HepG2 (cell line): Measurements from ENCODE around the gene TACC3. TPM values are rescaled to one million over a fixed set of nuclear protein-coding genes. Genes with fewer than 3 reads are reported as not detected.

ENCODE experiments used
- ATAC-seq: fragments of 200-7000 bp; cut with Tn5 transposase; 3 replicates; pipeline ENCODE4 v1.9.1; 2020; ENCODE audit warnings: mild to moderate bottlenecking, moderate library complexity
- BruUV-seq: library from RNA; stranded (reverse); fragments of 400-500 nt; replicated peaks from 2 replicates; lab custom pipeline; 2021; lab: Mats Ljungman, UMichigan
- CTCF ChIA-PET: fragments of 300-600 bp; formaldehyde crosslinking; extraction: SDS; loops from one replicate; lab custom pipeline; 2021; ENCODE audit warnings: low total read pairs, inconsistent platforms, low intra/inter-chr PET ratio; lab: Yijun Ruan, JAX
- POLR2A ChIA-PET: fragments of 350-600 bp; sonication (Branson Sonifier 250); formaldehyde crosslinking; loops from one replicate; lab custom pipeline; 2020; ENCODE audit warnings: antibody characterized with exemption, inconsistent platforms; lab: Yijun Ruan, JAX
- DNase-seq: peaks from one replicate; pipeline ENCODE4 v3.0.0-alpha.2; 2015; ENCODE audit warnings: low spot score
- FAIRE-seq: peaks from 3 replicates; lab custom pipeline; 2011; peaks lifted over from hg19 to GRCh38; lab: Jason Lieb, UNC
- H2AFZ ChIP-seq: one replicate; pipeline ENCODE4 v1.6.1; 2011; ENCODE audit warnings: low read length, inconsistent platforms
- H3K27ac ChIP-seq: fragments of 300-600 bp; 3 replicates; pipeline ENCODE4 v1.8.0; 2011; ENCODE audit warnings: mixed run types, mild to moderate bottlenecking, mixed read lengths, low read length, inconsistent platforms; ENCODE audit not compliant: insufficient read depth; ENCODE audit errors: extremely low read length
- H3K27me3 ChIP-seq, 2 experiments: fragments of 200-600 bp in 1 of 2; 2 replicates in 1 of 2; 3 replicates in 1 of 2; pipeline versions ENCODE4 v1.6.0 to v1.8.0; 2011; ENCODE audit warnings: low read length in 2 of 2, mild to moderate bottlenecking in 2 of 2, moderate library complexity in 2 of 2, inconsistent platforms in 1 of 2; ENCODE audit not compliant: insufficient read depth in 2 of 2, control insufficient read depth in 1 of 2
- H3K36me3 ChIP-seq, 2 experiments: fragments of 200-600 bp in 1 of 2; replicated peaks in 1 of 2; 2 replicates in 1 of 2; 3 replicates in 1 of 2; pipeline versions ENCODE4 v1.5.1 to v1.8.0; 2011; ENCODE audit warnings: low read length in 2 of 2, inconsistent platforms in 1 of 2; ENCODE audit not compliant: insufficient read depth in 2 of 2, control insufficient read depth in 1 of 2
- H3K4me1 ChIP-seq: 2 replicates; pipeline ENCODE4 v1.5.1; 2012; ENCODE audit warnings: low read length, inconsistent platforms; ENCODE audit not compliant: insufficient read depth
- H3K4me2 ChIP-seq: 2 replicates; pipeline ENCODE4 v1.6.0; 2011; ENCODE audit warnings: low read depth, low read length, inconsistent platforms
- H3K4me3 ChIP-seq, 3 experiments: fragments of 200-600 bp in 1 of 3; sonication (generic), shearing (Covaris generic) in 1 of 3; replicated peaks in 1 of 3; 2 replicates each; pipeline ENCODE4 v1.5.1; 2011 to 2016; ENCODE audit warnings: low read length in 3 of 3, inconsistent platforms in 2 of 3, low read depth in 2 of 3, mild to moderate bottlenecking in 2 of 3, control low read depth in 1 of 3, mixed read lengths in 1 of 3; ENCODE audit not compliant: insufficient read depth in 1 of 3
- H3K79me2 ChIP-seq: one replicate; pipeline ENCODE4 v1.6.1; 2011; ENCODE audit warnings: low read length, inconsistent platforms; ENCODE audit not compliant: insufficient read depth
- H3K9ac ChIP-seq: 2 replicates; pipeline ENCODE4 v1.6.0; 2011; ENCODE audit warnings: mild to moderate bottlenecking, low read depth, low read length, inconsistent platforms; ENCODE audit not compliant: insufficient read depth
- H3K9me3 ChIP-seq: 2 replicates; pipeline ENCODE4 v1.5.1; 2012; ENCODE audit warnings: mild to moderate bottlenecking, low read length
- H4K20me1 ChIP-seq: 2 replicates; pipeline ENCODE4 v1.6.0; 2011; ENCODE audit warnings: inconsistent platforms, mild to moderate bottlenecking, low read length, moderate library complexity; ENCODE audit not compliant: insufficient read depth
- PHF21A ChIP-seq: sonication (generic); formaldehyde crosslinking; IDR thresholded peaks from 2 replicates; pipeline ENCODE4 v1.5.0; 2020; ENCODE audit warnings: mild to moderate bottlenecking, missing genetic modification reagents
- SETDB1 ChIP-seq: sonication (generic); formaldehyde crosslinking; IDR thresholded peaks from 2 replicates; pipeline ENCODE4 v1.5.1; 2020; ENCODE audit warnings: missing genetic modification reagents, mild to moderate bottlenecking, borderline replicate concordance
- TAF15 ChIP-seq: fragments of 200-400 bp; formaldehyde crosslinking; IDR thresholded peaks from one replicate; pipeline ENCODE4 v1.6.1; 2018; ENCODE audit warnings: mild to moderate bottlenecking, low read depth, low read length; ENCODE audit not compliant: poor library complexity, severe bottlenecking
- ZBTB44 ChIP-seq: sonication (generic); formaldehyde crosslinking; IDR thresholded peaks from 2 replicates; pipeline ENCODE4 v1.4.0; 2020; ENCODE audit warnings: missing genetic modification reagents
- ZFX ChIP-seq: sonication (generic); formaldehyde crosslinking; IDR thresholded peaks from 2 replicates; pipeline ENCODE4 v1.4.0; 2020; ENCODE audit warnings: mild to moderate bottlenecking, low read depth, missing genetic modification reagents, moderate library complexity
- ZNF253 ChIP-seq: sonication (generic); formaldehyde crosslinking; IDR thresholded peaks from 2 replicates; pipeline ENCODE4 v1.8.0; 2022; ENCODE audit warnings: mild to moderate bottlenecking, missing genetic modification reagents, borderline replicate concordance
- ZNF468 ChIP-seq: sonication (generic); formaldehyde crosslinking; IDR thresholded peaks from 2 replicates; pipeline ENCODE4 v1.8.0; 2022; ENCODE audit warnings: mild to moderate bottlenecking, moderate library complexity, missing genetic modification reagents
- ZNF543 ChIP-seq: sonication (generic); formaldehyde crosslinking; IDR thresholded peaks from 2 replicates; pipeline ENCODE4 v1.4.0; 2020; ENCODE audit warnings: mild to moderate bottlenecking, missing genetic modification reagents
- ZNF670 ChIP-seq: sonication (generic); formaldehyde crosslinking; IDR thresholded peaks from 2 replicates; pipeline ENCODE4 v1.8.0; 2022; ENCODE audit warnings: mild to moderate bottlenecking, missing genetic modification reagents, borderline replicate concordance
- ZNF83 ChIP-seq: sonication (generic); formaldehyde crosslinking; IDR thresholded peaks from 2 replicates; pipeline ENCODE4 v1.4.0; 2020; ENCODE audit warnings: missing genetic modification reagents, mild to moderate bottlenecking, borderline replicate concordance
- WGBS: methylation state at CpG from one replicate; pipeline ENCODE4 v1.1.6; 2017; ENCODE audit warnings: low lambda C conversion rate; 5-methylcytosine and 5-hydroxymethylcytosine counted together
- in situ Hi-C: cut with HindIII; loops from 2 replicates; pipeline ENCODE4 v1.10.0; 2017; ENCODE audit warnings: low pct_unique_long_range_greater_than_20kb; ENCODE audit not compliant: extremely low pct_ligation_motif_present
- intact Hi-C: fragments of 100-400 bp; cut with micrococcal nuclease; formaldehyde crosslinking; loops from one replicate; pipeline ENCODE4 v1.10.0; 2022; ENCODE audit not compliant: unreplicated experiment
- polyA plus RNA-seq, 8 experiments: library from polyadenylated mRNA; depleted of rRNA in 3 of 8; stranded (reverse) in 7 of 8; unstranded in 1 of 8; fragments of >200 nt; fragmentation: Illumina TruSeq in 4 of 8; extraction: Trizol in 4 of 8; gene quantifications; 2 replicates each; pipeline versions ENCODE4 v1.2.1 to v1.2.3, GENCODE V29; 2011 to 2016; ENCODE audit warnings: low read depth in 4 of 8, missing spikeins in 1 of 8, mixed read lengths in 1 of 8; ENCODE audit not compliant: insufficient read depth in 1 of 8
- total RNA-seq, 5 experiments: library from RNA; depleted of rRNA; stranded (reverse); fragments of >200 nt; fragmentation: Illumina TruSeq; extraction: Trizol; gene quantifications; 2 replicates each; pipeline ENCODE4 v1.2.3, GENCODE V29; 2016; ENCODE audit warnings: low read depth in 1 of 5
- TF ChIP-seq, protein P1 (sequence below): sonication (generic); formaldehyde crosslinking; IDR thresholded peaks from 2 replicates; pipeline ENCODE4 v1.5.1; 2020; ENCODE audit warnings: missing genetic modification reagents, mild to moderate bottlenecking, borderline replicate concordance

Gene TACC3
- total and polyA plus RNA-seq, 2 of the 13 experiments (the other 11 are each of a cell fraction or from before 2014, with no cell fraction given), result 20.3 to 21.2 TPM

DNA sequence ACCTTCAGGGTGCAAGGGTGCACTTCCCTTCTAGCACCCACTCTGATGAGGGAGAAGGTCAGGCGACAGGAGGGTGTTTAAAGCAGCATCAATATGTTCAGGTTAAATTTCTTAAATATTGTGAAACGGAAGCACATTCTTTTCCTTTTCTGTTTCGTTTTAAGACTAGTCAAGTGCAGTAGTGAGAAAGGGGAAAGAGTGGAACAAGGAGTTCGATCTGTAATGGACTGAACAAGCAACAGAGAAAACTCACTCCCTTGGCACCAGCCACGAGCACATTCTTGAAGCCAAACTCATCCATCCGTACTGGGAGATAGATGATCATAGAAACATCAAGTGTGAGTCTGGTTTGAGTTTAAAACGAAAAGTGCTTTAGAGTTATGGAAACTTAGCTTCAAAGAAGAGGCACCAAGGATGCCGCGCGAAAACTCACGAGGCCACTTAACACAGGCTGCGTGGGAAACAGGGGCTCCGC, 38.0 kb upstream of the TACC3 start:
- peak; percentile 15 for FAIRE-seq

DNA sequence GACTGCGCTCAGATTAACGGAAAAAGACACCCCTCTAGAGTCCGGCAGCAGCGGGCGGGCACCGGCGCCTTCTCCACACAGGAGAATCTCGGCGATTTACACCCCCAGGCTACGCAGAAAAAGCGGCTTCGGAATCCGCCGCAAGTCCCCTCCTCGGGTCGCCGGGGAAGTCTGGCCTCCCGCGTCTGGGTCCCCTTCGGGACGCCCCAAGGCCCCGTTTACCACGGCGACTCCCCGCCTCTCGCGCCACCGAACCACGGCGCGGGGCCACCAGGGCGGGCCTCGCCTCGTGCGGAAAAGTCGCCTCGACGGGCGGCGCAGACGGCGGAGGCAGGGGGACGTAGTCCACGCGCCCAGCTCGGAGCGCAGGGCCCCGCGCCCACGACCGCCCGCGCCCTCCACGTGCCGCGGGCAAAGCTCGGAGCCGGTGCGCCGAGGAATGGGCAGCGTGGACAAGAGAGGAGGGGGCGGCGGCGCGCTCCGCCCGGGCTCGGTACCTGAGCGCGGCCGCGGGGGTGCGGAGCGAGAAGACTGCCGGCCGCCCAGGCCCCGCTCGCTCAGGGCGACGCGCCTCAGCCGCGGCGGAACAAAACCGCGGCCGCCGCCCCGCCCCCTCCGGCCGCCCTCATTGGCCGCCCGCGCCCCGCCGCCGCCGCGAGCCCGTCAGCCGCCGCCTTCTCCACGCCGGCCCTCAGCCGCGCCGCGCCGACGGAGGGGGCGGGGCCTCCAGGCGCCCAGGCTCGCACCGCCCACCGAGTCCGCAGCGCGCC, 37.4 kb upstream of the TACC3 start, which contains the start of gene FAM53A:
Gene FAM53A, minus strand, starts transcription at position 578 of the 770 bp plus-strand sequence. CDS start 15,572 bp downstream, outside the sequence.
- ChIA-PET CTCF (no interaction called here), POLR2A (no interaction called here)
- Histone ChIP-seq H2AFZ (no peak within 1 kb of the TSS), H3K36me3 (no peaks in the 10 kb centered on the region), H4K20me1 (no peaks in the 10 kb centered on the region), H3K4me1 (peaks cover 39% of the 10 kb centered on the region), H3K79me2 (no peaks in the 10 kb centered on the region), H3K4me3 (peak within 1 kb of the TSS; percentile 6 to 68 (median 51); a peak in 4 of 6 replicates), H3K27ac (no peak within 1 kb of the TSS), H3K9me3 (no peaks in the 10 kb centered on the region), H3K4me2 (peak within 1 kb of the TSS; percentile 71), H3K9ac (peak within 1 kb of the TSS; percentile 65), H3K27me3 (no peaks in the 10 kb centered on the region)
- BruUV-seq, result no TSS peak
- in situ Hi-C loops (no loop called here), intact Hi-C loops (no loop called here)
- FAIRE-seq (no peak), DNase-seq (peak; percentile 58), ATAC-seq (peak; percentile 77)
- 41% methylated on average over 36 of the region's 118 CpGs for WGBS
- 0 out of 2 replicates have a peak, but pooled peaks have one; percentile 48 for TF ChIP-seq ZNF468 (CRISPR knock-in tag)
- TF ChIP-seq TAF15, result no peak
- TF ChIP-seq, protein P1, sequence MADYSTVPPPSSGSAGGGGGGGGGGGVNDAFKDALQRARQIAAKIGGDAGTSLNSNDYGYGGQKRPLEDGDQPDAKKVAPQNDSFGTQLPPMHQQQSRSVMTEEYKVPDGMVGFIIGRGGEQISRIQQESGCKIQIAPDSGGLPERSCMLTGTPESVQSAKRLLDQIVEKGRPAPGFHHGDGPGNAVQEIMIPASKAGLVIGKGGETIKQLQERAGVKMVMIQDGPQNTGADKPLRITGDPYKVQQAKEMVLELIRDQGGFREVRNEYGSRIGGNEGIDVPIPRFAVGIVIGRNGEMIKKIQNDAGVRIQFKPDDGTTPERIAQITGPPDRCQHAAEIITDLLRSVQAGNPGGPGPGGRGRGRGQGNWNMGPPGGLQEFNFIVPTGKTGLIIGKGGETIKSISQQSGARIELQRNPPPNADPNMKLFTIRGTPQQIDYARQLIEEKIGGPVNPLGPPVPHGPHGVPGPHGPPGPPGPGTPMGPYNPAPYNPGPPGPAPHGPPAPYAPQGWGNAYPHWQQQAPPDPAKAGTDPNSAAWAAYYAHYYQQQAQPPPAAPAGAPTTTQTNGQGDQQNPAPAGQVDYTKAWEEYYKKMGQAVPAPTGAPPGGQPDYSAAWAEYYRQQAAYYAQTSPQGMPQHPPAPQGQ (CRISPR knock-in tag), result no peak
- no peak for TF ChIP-seq ZNF83 (CRISPR knock-in tag)
- 0 out of 2 replicates have a peak, but pooled peaks have one; percentile 32 for TF ChIP-seq ZNF253
- no peak for TF ChIP-seq ZNF543
- TF ChIP-seq ZBTB44, result no peak

More for the DNA sequence above, 38.0 kb upstream of the TACC3 start:
- in situ Hi-C loops (no loop called here), intact Hi-C loops (no loop called here)
- no peak for DNase-seq
- H3K4me2 ChIP-seq, result peak overlapping the region; percentile 71
- H2AFZ ChIP-seq, result no peak overlapping the region
- ChIA-PET POLR2A (no interaction called here), CTCF (no interaction called here)
- no peaks in the 10 kb centered on the region for H4K20me1 ChIP-seq
- no peak for TF ChIP-seq SETDB1
- peak; percentile 16; the same call in 1 of the 2 replicates for TF ChIP-seq PHF21A (CRISPR knock-in tag)
- TF ChIP-seq ZFX (CRISPR knock-in tag), result no peak
- TF ChIP-seq ZNF670, result no peak
- H3K27ac ChIP-seq, result no peak overlapping the region
- H3K4me3 ChIP-seq, result peak overlapping the region; percentile 6 to 68 (median 51); a peak in 3 of 6 replicates
- BruUV-seq, result no TSS peak
- H3K4me1 ChIP-seq, result peaks cover 45% of the 10 kb centered on the region
- 64% methylated on average over 13 of the region's 13 CpGs for WGBS
- no peak for ATAC-seq
- no peaks in the 10 kb centered on the region for H3K36me3 ChIP-seq
- no peaks in the 10 kb centered on the region for H3K79me2 ChIP-seq
- H3K9me3 ChIP-seq, result no peaks in the 10 kb centered on the region
- H3K9ac ChIP-seq, result peak overlapping the region; percentile 65; the same call in 1 of the 2 replicates
- H3K27me3 ChIP-seq, result no peaks in the 10 kb centered on the region
